Mucosa of rectum (tissue), 2 donors: ENCODE data around the gene CALHM3.

ENCODE experiments used
- H3K27ac ChIP-seq, 2 donors: one replicate each; pipeline ENCODE4 v1.7.0; 2013; ENCODE audit warnings: inconsistent platforms in 2 of 2, low read depth in 2 of 2, low read length in 2 of 2
- H3K27me3 ChIP-seq, 2 donors: one replicate each; pipeline ENCODE4 v1.7.0; 2013; ENCODE audit warnings: low read length in 2 of 2; ENCODE audit not compliant: control insufficient read depth in 2 of 2, insufficient read depth in 2 of 2
- H3K36me3 ChIP-seq, 2 donors: one replicate each; pipeline ENCODE4 v1.7.0; 2013; ENCODE audit warnings: low read length in 2 of 2; ENCODE audit not compliant: control insufficient read depth in 2 of 2, insufficient read depth in 2 of 2
- H3K4me1 ChIP-seq, 2 donors: one replicate each; pipeline ENCODE4 v1.7.0; 2013; ENCODE audit warnings: low read length in 2 of 2, mild to moderate bottlenecking in 1 of 2; ENCODE audit not compliant: control insufficient read depth in 2 of 2, insufficient read depth in 2 of 2
- H3K4me3 ChIP-seq, 2 donors: one replicate each; pipeline ENCODE4 v1.7.0; 2013; ENCODE audit warnings: low read length in 2 of 2
- H3K9ac ChIP-seq, 2 donors: one replicate each; pipeline ENCODE4 v1.7.0; 2013; ENCODE audit warnings: low read length in 2 of 2, low read depth in 1 of 2, mild to moderate bottlenecking in 1 of 2
- H3K9me3 ChIP-seq, 2 donors: one replicate each; pipeline ENCODE4 v1.7.0; 2013; ENCODE audit warnings: low read length in 2 of 2; ENCODE audit not compliant: control insufficient read depth in 2 of 2
- donor health status: healthy.
- donor health status: Normal muscosa, but diverticular disease.

The CALHM3 gene

GRCh38 chr10:103450201-103450695, 28.8 kb downstream of the CALHM3 start:
- Histone ChIP-seq H3K9me3 (no peaks in the 10 kb centered on the region), H3K4me1 (peaks cover 17 to 28% of the 10 kb centered on the region in 2 donors), H3K36me3 (peaks cover 18 to 27% of the 10 kb centered on the region in 2 donors), H3K27ac (peak overlapping the region in 1 of 2 donors; percentile 82), H3K9ac (peak overlapping the region; percentile 5 to 70), H3K27me3 (peaks cover 0 to 3% of the 10 kb centered on the region in 2 donors), H3K4me3 (peak overlapping the region; percentile 66 to 80)

DNA sequence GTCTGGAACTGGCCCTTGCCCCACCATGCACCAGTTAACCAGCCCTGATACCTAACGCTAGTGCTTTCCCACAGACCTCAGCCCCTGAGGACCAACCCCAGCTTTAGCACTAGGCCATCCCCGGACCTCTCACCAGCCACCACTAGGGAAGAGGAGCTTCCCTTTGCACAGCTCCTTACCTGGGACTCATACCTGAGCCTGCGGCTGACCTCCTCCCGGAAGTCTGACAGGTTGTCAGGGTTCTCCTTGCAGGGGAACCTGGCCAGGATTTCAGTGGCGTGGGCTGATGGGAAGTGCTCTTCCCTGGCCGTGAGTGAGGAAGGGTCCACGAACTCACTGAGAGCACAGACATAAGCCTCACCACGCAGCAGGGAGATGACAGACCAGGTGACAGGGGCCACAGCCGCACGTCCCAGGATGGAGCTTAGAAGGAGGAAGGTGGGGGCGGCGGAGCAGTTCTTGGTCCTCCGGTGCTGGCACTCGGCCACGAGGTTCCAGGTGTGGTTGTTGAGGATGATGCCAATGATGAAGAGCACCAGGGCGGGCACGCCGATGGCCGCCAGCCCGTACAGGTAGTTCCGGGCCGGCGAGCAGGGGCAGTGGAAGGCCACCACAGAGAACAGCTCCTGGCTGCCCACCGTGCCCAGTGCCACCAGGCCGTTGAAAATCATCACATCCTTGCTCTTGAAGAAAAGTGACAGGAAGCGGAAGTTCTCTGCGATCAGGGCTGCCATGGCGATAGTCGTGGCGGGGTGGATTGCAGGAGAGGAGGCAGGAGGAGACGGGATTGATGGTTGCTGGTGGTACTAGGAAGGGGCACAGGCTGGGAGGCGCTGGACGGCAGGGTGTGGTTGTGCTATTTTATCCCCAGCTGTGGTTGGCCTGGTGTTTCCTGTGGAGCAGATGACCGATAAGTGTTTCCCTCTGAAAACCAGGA, 29.6 kb downstream of the CALHM3 start:
- Histone ChIP-seq H3K27ac (peak overlapping the region in 1 of 2 donors; percentile 16), H3K9ac (peak overlapping the region in 1 of 2 donors; percentile 1), H3K27me3 (peaks cover 0 to 3% of the 10 kb centered on the region in 2 donors), H3K4me1 (peaks cover 17 to 28% of the 10 kb centered on the region in 2 donors), H3K36me3 (peaks cover 26 to 34% of the 10 kb centered on the region in 2 donors), H3K9me3 (no peaks in the 10 kb centered on the region), H3K4me3 (peak overlapping the region in 1 of 2 donors; percentile 3)

GRCh38 chr10:103448746-103449145, 30.3 kb downstream of the CALHM3 start:
- Histone ChIP-seq H3K9ac (peak overlapping the region in 1 of 2 donors; percentile 1), H3K4me1 (peaks cover 17 to 28% of the 10 kb centered on the region in 2 donors), H3K27me3 (peaks cover 0 to 3% of the 10 kb centered on the region in 2 donors), H3K9me3 (no peaks in the 10 kb centered on the region), H3K4me3 (no peak overlapping the region), H3K27ac (no peak overlapping the region), H3K36me3 (peaks cover 33 to 41% of the 10 kb centered on the region in 2 donors)

- Histone ChIP-seq H3K27me3 (peaks cover 0 to 3% of the 10 kb centered on the region in 2 donors), H3K9ac (no peak overlapping the region), H3K4me3 (no peak overlapping the region), H3K4me1 (peaks cover 13 to 25% of the 10 kb centered on the region in 2 donors), H3K27ac (no peak overlapping the region), H3K9me3 (no peaks in the 10 kb centered on the region), H3K36me3 (peaks cover 48 to 56% of the 10 kb centered on the region in 2 donors)
Measured at GRCh38 chr10:103447187-103447586, 31.9 kb downstream of the CALHM3 start.

DNA sequence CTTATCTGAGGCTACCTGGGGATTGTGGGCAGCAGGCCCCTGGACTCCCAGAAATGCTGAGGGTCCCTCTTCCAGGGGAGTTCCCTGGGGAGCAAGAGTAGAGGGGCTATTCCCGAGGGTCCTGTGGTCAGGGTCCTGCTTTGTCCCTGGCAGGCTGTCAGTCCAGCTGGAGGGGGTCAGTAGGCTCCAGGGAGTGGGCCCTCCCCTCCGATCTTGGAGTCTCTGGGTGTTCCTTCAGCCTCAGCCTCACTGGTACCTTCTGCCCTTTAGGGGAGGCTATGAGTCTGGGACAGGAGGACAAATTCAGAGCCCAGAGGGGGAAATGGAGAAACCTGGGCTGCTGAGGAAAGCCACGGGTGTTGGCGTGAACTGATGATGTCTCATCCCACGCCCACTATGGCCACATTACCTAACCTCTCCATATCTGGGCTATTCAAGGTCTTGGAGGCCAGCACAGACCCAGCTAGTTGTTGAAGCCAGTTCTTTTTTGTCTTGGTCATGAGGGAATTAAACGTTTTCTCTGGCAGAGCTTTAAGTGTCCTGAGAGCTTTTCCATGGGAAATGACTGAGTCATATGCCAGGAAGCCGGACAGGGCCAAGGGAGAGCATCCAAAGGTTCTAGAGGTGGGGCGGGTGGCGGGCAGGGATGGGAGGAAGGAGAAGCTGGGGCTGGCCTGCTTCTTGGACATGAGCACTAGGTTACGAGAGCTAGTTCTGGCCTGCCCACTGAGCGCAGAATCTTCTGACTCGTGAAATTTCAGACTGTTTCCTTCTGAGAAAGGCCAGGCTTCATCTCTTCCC, 33.1 kb downstream of the CALHM3 start:
- H3K4me1 ChIP-seq = peaks cover 13 to 25% of the 10 kb centered on the region in 2 donors

GRCh38 chr10:103445366-103445765, 33.7 kb downstream of the CALHM3 start:
- Histone ChIP-seq H3K9me3 (no peaks in the 10 kb centered on the region), H3K27ac (peak overlapping the region; percentile 66 to 70), H3K4me3 (no peak overlapping the region), H3K27me3 (no peaks in the 10 kb centered on the region), H3K9ac (no peak overlapping the region), H3K36me3 (peaks cover 56 to 70% of the 10 kb centered on the region in 2 donors), H3K4me1 (peaks cover 13 to 22% of the 10 kb centered on the region in 2 donors)

More for the DNA sequence above, 33.1 kb downstream of the CALHM3 start:
- H3K9ac ChIP-seq = no peak overlapping the region
- no peak overlapping the region for H3K4me3 ChIP-seq
- no peaks in the 10 kb centered on the region for H3K9me3 ChIP-seq
- peaks cover 0 to 1% of the 10 kb centered on the region in 2 donors for H3K27me3 ChIP-seq
- peaks cover 51 to 64% of the 10 kb centered on the region in 2 donors for H3K36me3 ChIP-seq
- peak overlapping the region; percentile 66 to 70 for H3K27ac ChIP-seq

DNA sequence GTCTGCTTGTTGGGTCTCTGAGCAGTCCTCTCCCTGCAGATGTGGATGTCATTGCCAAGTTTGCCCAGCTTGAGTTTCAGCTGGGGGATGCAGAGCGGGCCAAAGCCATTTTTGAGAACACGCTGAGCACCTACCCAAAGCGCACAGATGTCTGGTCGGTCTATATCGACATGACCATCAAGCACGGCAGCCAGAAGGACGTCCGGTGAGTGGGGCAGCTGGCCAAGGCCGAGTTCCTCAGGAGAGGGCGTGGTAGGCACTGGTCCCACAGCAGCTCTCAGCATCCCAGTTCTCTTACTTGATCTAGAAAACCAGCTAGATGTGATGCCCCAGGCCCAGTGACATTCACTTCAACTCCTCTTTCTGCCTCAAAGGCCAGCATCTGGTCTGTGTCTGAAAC, 34.6 kb downstream of the CALHM3 start:
- no peak overlapping the region for H3K27ac ChIP-seq

DNA sequence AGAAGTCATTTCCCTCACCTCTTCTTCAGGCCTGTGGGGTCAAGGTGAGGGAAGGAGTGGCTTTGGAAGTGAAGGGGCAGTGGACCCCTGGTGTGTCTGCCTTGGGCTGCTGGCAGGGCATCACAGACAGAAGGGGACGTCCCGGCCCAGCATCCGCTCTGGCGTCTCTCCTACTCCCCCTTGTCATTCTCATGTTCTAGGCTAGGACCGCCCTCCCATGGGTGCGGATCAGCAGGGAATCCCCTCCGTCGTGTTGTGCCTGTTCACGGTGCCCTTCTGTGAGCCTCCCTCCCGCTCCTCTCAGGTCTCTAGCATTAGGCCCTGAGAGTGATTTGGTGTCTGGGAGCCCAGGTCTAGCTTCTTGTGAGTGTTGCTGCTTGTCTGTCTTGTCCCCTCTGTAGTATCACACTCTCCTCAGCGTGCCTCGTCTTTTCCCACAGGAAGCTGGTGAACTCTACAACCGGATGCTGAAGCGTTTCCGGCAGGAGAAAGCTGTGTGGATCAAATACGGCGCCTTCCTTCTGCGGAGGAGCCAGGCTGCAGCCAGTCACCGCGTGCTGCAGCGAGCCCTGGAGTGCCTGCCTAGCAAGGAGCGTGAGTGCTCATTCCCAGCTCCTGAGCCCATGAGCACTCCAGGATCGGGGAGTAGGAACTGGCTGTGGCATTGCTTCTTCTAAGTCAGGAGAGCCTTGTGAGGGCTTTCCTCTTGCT, 35.4 kb downstream of the CALHM3 start:
- Histone ChIP-seq H3K36me3 (peaks cover 68 to 73% of the 10 kb centered on the region in 2 donors), H3K27ac (no peak overlapping the region), H3K4me3 (no peak overlapping the region), H3K9ac (no peak overlapping the region), H3K27me3 (no peaks in the 10 kb centered on the region), H3K9me3 (no peaks in the 10 kb centered on the region), H3K4me1 (peaks cover 0 to 6% of the 10 kb centered on the region in 2 donors)

More for the DNA sequence above, 34.6 kb downstream of the CALHM3 start:
- no peak overlapping the region for H3K9ac ChIP-seq
- H3K4me1 ChIP-seq = peaks cover 6 to 13% of the 10 kb centered on the region in 2 donors
- H3K36me3 ChIP-seq = peaks cover 62 to 74% of the 10 kb centered on the region in 2 donors
- H3K9me3 ChIP-seq = no peaks in the 10 kb centered on the region
- H3K27me3 ChIP-seq = no peaks in the 10 kb centered on the region
- H3K4me3 ChIP-seq = no peak overlapping the region

DNA sequence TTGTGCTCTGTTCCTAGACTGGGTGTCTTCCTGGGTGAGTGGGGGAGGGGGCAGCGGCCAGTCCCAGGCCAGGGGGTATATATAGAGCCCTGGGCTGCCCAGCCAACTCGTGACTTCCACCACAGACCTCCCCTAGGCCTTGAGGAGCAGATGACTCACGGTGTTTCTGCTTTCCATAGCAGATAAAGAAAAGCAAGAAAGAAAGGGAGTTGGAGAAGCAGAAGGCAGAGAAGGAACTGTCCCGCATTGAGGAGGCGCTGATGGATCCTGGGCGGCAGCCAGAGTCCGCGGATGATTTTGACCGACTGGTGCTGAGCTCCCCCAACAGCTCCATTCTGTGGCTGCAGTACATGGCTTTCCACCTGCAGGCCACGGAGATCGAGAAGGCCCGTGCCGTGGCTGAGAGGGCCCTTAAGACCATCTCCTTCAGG, 37.0 kb downstream of the CALHM3 start:
- no peaks in the 10 kb centered on the region for H3K4me1 ChIP-seq
- H3K27me3 ChIP-seq = no peaks in the 10 kb centered on the region
- H3K9ac ChIP-seq = no peak overlapping the region
- H3K4me3 ChIP-seq = no peak overlapping the region
- H3K36me3 ChIP-seq = peaks cover 70 to 74% of the 10 kb centered on the region in 2 donors
- H3K9me3 ChIP-seq = no peaks in the 10 kb centered on the region
- no peak overlapping the region for H3K27ac ChIP-seq
